ENCODE measurements around the gene ZFAND2B. TPM values are rescaled to one million over a fixed set of nuclear protein-coding genes. Genes with fewer than 3 reads are reported as not detected.

ZFAND2B gene
- total RNA-seq, 1 experiment from 2014 or later: 31.4 TPM

- TF ChIP-seq FOSL1 (IDR thresholded peaks at IDR 0.05; ENCODE audit: low read depth) (no peak), ELF1 (IDR thresholded peaks at IDR 0.05; ENCODE audit: borderline replicate concordance, low read depth) (no peak), ATF3 (IDR thresholded peaks at IDR 0.05) (no peak), MAX (IDR thresholded peaks at IDR 0.05) (peak; percentile 78; the same call in 1 of the 2 replicates)
Observed at GRCh38 chr2:219160186-219161017, 46.2 kb upstream of the ZFAND2B start, which contains the start of gene NHEJ1 (continued).

GRCh38 chr2:219161097-219161496 lies 45.5 kb upstream of the ZFAND2B start:
- RAD21 ChIA-PET (ENCODE audit: low non-redundant PET in 1 of 2, low total read pairs in 2 of 2, uncharacterized antibody in 2 of 2, unreplicated experiment in 2 of 2): no interaction called here
- ATAC-seq (no peak; the same call in 1 of the 2 replicates), DNase-seq (ENCODE audit: low read depth, low spot score) (no peak)
- Histone ChIP-seq H3K4me2 (ENCODE audit: low read length) (peak overlapping the region; percentile 78), H3K4me3 (replicated peaks in 1 of 2; ENCODE audit: low read depth in 1 of 2, low read length in 2 of 2) (peak overlapping the region; percentile 67 to 69), H4K20me1 (ENCODE audit: insufficient read depth) (no peaks in the 10 kb centered on the region), H3K36me3 (ENCODE audit: control insufficient read depth in 1 of 2, insufficient read depth in 2 of 2, low read length in 2 of 2) (peaks cover 0 to 3% of the 10 kb centered on the region in 2 experiments; a peak in 2 of 4 replicates), H3K79me2 (ENCODE audit: insufficient read depth, low read length) (no peaks in the 10 kb centered on the region), H3K27me3 (ENCODE audit: insufficient read depth, low read length) (no peaks in the 10 kb centered on the region), H3K9me3 (ENCODE audit: control insufficient read depth in 1 of 2, insufficient read depth in 1 of 2, low read depth in 1 of 2, low read length in 2 of 2) (no peaks in the 10 kb centered on the region), H3K9ac (ENCODE audit: low read length) (peak overlapping the region; percentile 72), H3K9me2 (ENCODE audit: insufficient read depth) (no peaks in the 10 kb centered on the region), H2AFZ (ENCODE audit: low read depth, low read length, poor library complexity, severe bottlenecking) (no peak overlapping the region), H3K4me1 (ENCODE audit: control insufficient read depth in 1 of 2, insufficient read depth in 2 of 2, low read length in 2 of 2) (peaks cover 5 to 16% of the 10 kb centered on the region in 2 experiments; a peak in 3 of 4 replicates), H3K27ac (ENCODE audit: low read depth, low read length) (peak overlapping the region; percentile 82)
- intact Hi-C loops (cut with micrococcal nuclease): loop anchor here (2.0 kb wide), 3 partner anchors 50 to 192 kb away; no protein-coding TSS in a partner anchor
- CTCF ChIA-PET: no interaction called here
- TSS peak; percentile 75 for BruUV-seq (replicated peaks)
- TF ChIP-seq JUND (IDR thresholded peaks at IDR 0.05): no peak
- no peak for TF ChIP-seq SIN3A (IDR thresholded peaks at IDR 0.05; ENCODE audit: low read depth)
- no peak for TF ChIP-seq SRF (IDR thresholded peaks at IDR 0.05; ENCODE audit: low read depth)
- TF ChIP-seq ZFX (IDR thresholded peaks at IDR 0.05): no peak
- no peak for TF ChIP-seq REST (IDR thresholded peaks at IDR 0.05; ENCODE audit: low read depth)
- no peak for TF ChIP-seq RAD21 (IDR thresholded peaks at IDR 0.05; ENCODE audit: low read depth)
- no peak for TF ChIP-seq POLR2AphosphoS5 (IDR thresholded peaks at IDR 0.05; ENCODE audit: low read depth, low read length)
- no peak for TF ChIP-seq POLR2A (IDR thresholded peaks at IDR 0.05; ENCODE audit: borderline replicate concordance, extremely low read depth, insufficient read depth, insufficient read length)
- no peak for TF ChIP-seq ATF3 (IDR thresholded peaks at IDR 0.05)
- POLR2A ChIA-PET: no interaction called here
